ENCODE results near the gene RSBN1.
"Not testable (repeated sequence)": the region's sequence is repeated elsewhere in the genome, so short reads cannot be mapped to it uniquely, and the experiment has no call there.

Gene RSBN1

GRCh38 chr1:113732802-113733201 lies 79.5 kb downstream of the RSBN1 start:
- peak; percentile 14 for DNase-seq

- no peak for DNase-seq
These were observed 91.3 kb downstream of the RSBN1 start for GRCh38 chr1:113721010-113721409.

GRCh38 chr1:113718621-113719020 lies 93.7 kb downstream of the RSBN1 start:
- DNase-seq, result not testable (repeated sequence)

GRCh38 chr1:113717506-113717905 lies 94.8 kb downstream of the RSBN1 start:
- DNase-seq, result not testable (repeated sequence)

GRCh38 chr1:113714606-113715269 lies 97.5 kb downstream of the RSBN1 start:
- DNase-seq, result no peak
